GM18499 (cell line): ENCODE results near the gene MIX23.

Experiments
- ATAC-seq: cut with Tn5 transposase; IDR thresholded peaks from one replicate; pipeline ENCODE4 v1.9.1; 2021; ENCODE audit warnings: moderate number of reproducible peaks; ENCODE audit not compliant: insufficient read depth, unreplicated experiment

Gene MIX23

GRCh38 chr3:122353893-122354401 is 29.1 kb downstream of the MIX23 start:
- no peak for ATAC-seq

- ATAC-seq: no peak
Measured at GRCh38 chr3:122353215-122353614, 29.8 kb downstream of the MIX23 start.

- ATAC-seq: no peak
Measured at GRCh38 chr3:122351612-122352011, 31.4 kb downstream of the MIX23 start.

GRCh38 chr3:122350814-122351418 is 32.1 kb downstream of the MIX23 start:
- ATAC-seq: no peak

GRCh38 chr3:122349171-122349570 is 33.9 kb downstream of the MIX23 start:
- no peak for ATAC-seq

GRCh38 chr3:122343654-122344053 is 39.4 kb downstream of the MIX23 start:
- ATAC-seq: no peak

GRCh38 chr3:122342803-122343202 is 40.2 kb downstream of the MIX23 start:
- ATAC-seq: no peak

GRCh38 chr3:122332551-122332950 is 50.5 kb downstream of the MIX23 start:
- no peak for ATAC-seq

- ATAC-seq: no peak
Measured at GRCh38 chr3:122331886-122332285, 51.1 kb downstream of the MIX23 start.

- no peak for ATAC-seq
Measured at GRCh38 chr3:122325769-122326168, 57.3 kb downstream of the MIX23 start.

GRCh38 chr3:122324871-122325323 is 58.1 kb downstream of the MIX23 start, which contains the start of gene CSTA:
CSTA (plus strand) TSS chr3:122325248; CDS start chr3:122325293, 45 bp downstream.
- ATAC-seq: no peak

GRCh38 chr3:122322095-122323075 is 60.6 kb downstream of the MIX23 start:
- ATAC-seq: no peak

- ATAC-seq: no peak
Measured at GRCh38 chr3:122318620-122319019, 64.4 kb downstream of the MIX23 start.

- ATAC-seq: no peak
Measured at GRCh38 chr3:122316368-122316767, 66.7 kb downstream of the MIX23 start.

- ATAC-seq: no peak
Measured at GRCh38 chr3:122315619-122316018, 67.4 kb downstream of the MIX23 start.

- ATAC-seq: no peak
Measured at GRCh38 chr3:122314228-122314876, 68.7 kb downstream of the MIX23 start.

- no peak for ATAC-seq
Measured at GRCh38 chr3:122313281-122313680, 69.8 kb downstream of the MIX23 start.

- ATAC-seq: no peak
Measured at GRCh38 chr3:122312826-122313225, 70.2 kb downstream of the MIX23 start.

GRCh38 chr3:122310361-122310760 is 72.7 kb downstream of the MIX23 start:
- ATAC-seq: no peak
